Measurements from ENCODE around the gene LTO1. TPM values are rescaled to one million over a fixed set of nuclear protein-coding genes. Genes with fewer than 3 reads are reported as not detected.
"Not testable (repeated sequence)": the region's sequence is repeated elsewhere in the genome, so short reads cannot be mapped to it uniquely, and the experiment has no call there.

Gene LTO1
- total RNA-seq, 4 donors from 2014 or later, result 16.5 to 29.2 (median 19.3) TPM

DNA sequence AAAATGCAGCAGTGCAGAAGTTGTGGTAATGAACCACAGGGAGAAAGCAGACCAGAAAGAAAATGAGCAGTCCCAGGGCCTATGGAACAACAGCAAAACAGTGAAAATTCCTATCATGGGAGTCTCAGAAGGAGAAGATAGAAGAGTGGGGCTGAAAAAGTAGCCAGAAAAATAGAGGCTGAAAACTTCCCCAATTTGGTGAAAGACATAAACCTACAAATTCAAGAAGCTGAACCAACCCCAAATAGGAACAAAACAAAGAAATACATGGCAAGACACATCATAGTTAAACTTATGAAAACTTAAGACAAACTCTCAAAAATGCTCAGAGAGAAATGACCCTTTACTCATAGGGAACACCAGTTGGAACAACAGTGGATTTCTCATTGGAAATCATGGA lies 17.3 kb upstream of the LTO1 start:
- H3K36me3 ChIP-seq, result no peaks in the 10 kb centered on the region
- TF ChIP-seq, protein P1, sequence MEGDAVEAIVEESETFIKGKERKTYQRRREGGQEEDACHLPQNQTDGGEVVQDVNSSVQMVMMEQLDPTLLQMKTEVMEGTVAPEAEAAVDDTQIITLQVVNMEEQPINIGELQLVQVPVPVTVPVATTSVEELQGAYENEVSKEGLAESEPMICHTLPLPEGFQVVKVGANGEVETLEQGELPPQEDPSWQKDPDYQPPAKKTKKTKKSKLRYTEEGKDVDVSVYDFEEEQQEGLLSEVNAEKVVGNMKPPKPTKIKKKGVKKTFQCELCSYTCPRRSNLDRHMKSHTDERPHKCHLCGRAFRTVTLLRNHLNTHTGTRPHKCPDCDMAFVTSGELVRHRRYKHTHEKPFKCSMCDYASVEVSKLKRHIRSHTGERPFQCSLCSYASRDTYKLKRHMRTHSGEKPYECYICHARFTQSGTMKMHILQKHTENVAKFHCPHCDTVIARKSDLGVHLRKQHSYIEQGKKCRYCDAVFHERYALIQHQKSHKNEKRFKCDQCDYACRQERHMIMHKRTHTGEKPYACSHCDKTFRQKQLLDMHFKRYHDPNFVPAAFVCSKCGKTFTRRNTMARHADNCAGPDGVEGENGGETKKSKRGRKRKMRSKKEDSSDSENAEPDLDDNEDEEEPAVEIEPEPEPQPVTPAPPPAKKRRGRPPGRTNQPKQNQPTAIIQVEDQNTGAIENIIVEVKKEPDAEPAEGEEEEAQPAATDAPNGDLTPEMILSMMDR (IDR thresholded peaks at IDR 0.05), result no peak
- TF ChIP-seq POLR2A (IDR thresholded peaks at IDR 0.05), result no peak
- H3K4me1 ChIP-seq, result no peaks in the 10 kb centered on the region
- no peak overlapping the region for H3K27ac ChIP-seq
- peaks cover 0 to 57% (median 0%) of the 10 kb centered on the region in 4 donors for H3K27me3 ChIP-seq
- no peak for DNase-seq
- no peaks in the 10 kb centered on the region for H3K9me3 ChIP-seq
- H3K4me3 ChIP-seq, result no peak overlapping the region
- intact Hi-C loops (cut with DNase I), result no loop called here

DNA sequence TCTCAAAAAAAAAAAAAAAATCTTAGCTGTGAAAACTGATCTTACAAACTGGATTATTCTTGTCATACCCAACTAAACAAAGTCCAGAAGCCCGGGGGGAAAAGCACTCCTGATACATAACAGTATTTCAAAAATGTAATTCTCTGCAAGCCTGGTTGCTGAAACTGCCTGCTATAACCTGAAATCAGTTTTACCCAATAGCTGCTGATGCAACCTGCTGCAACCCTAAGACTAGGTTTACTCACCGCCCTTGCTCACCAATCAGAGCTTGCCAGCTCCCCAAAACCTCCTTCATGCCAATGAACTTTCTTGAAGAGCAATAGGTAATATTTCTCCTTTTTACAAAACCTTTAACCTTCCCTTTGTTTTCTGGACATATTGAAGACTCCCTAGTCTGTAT lies 16.3 kb upstream of the LTO1 start:
- Histone ChIP-seq H3K36me3 (no peaks in the 10 kb centered on the region), H3K27ac (no peak overlapping the region), H3K27me3 (peaks cover 0 to 53% (median 0%) of the 10 kb centered on the region in 4 donors), H3K4me3 (no peak overlapping the region), H3K9me3 (no peaks in the 10 kb centered on the region), H3K4me1 (no peaks in the 10 kb centered on the region)
- TF ChIP-seq, protein P1 (IDR thresholded peaks at IDR 0.05), result no peak
- TF ChIP-seq POLR2A (IDR thresholded peaks at IDR 0.05), result no peak
- intact Hi-C loops (cut with DNase I), result no loop called here
- no peak for DNase-seq
- WGBS, 2 donors, result 49 to 51% methylated on average over 2 of the region's 2 CpGs

DNA sequence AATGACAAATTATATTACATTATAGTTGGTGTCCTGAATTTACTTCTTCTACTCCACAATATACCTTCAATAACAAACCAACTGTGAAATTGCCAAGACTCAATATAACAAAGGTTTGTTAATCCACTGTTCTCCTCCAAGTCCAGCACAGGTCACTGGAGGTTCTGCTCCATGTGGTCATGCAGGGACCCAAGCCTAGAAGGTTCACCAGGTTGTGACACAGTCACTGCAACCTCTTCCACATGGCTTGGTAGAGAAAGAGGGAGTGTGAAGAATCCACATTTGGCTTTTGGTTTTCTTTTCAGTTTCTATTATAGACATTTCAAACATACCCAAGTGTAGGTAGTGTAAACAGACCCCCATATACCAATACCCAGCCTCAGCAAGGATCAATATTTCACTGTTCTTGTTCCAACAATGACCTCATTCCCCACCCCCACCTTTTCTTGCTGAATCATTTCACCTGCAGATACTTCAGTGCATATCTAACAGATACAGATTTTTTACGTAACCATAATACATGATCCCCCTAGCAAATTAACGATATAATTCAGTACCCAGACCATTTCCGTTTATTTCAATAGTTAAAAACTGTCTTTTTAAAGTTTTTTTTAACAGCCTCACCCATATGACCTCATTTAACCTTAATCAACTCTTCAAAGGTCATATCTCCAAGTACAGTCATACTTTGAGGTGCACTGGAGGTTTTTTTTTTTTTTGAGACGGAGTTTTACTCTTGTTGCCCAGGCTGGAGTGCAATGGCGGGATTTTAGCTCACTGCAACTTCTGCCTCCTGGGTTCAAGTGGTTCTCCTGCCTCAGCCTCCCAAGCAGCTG lies 14.5 kb upstream of the LTO1 start:
- H3K9me3 ChIP-seq, result no peaks in the 10 kb centered on the region
- H3K36me3 ChIP-seq, result no peaks in the 10 kb centered on the region
- intact Hi-C loops (cut with DNase I), result loop anchor here (5.0 kb wide), 1 partner anchor 503 kb away; no protein-coding TSS in a partner anchor
- no peak for TF ChIP-seq POLR2A (IDR thresholded peaks at IDR 0.05)
- TF ChIP-seq, protein P1 (IDR thresholded peaks at IDR 0.05), result no peak
- DNase-seq, result no peak
- H3K4me1 ChIP-seq, result peaks cover 0 to 8% (median 0%) of the 10 kb centered on the region in 3 donors
- no peak overlapping the region for H3K27ac ChIP-seq
- WGBS, 2 donors, result 88 to 91% methylated on average over 5 of the region's 5 CpGs
- H3K4me3 ChIP-seq, result no peak overlapping the region
- peaks cover 0 to 52% (median 0%) of the 10 kb centered on the region in 4 donors for H3K27me3 ChIP-seq

DNA sequence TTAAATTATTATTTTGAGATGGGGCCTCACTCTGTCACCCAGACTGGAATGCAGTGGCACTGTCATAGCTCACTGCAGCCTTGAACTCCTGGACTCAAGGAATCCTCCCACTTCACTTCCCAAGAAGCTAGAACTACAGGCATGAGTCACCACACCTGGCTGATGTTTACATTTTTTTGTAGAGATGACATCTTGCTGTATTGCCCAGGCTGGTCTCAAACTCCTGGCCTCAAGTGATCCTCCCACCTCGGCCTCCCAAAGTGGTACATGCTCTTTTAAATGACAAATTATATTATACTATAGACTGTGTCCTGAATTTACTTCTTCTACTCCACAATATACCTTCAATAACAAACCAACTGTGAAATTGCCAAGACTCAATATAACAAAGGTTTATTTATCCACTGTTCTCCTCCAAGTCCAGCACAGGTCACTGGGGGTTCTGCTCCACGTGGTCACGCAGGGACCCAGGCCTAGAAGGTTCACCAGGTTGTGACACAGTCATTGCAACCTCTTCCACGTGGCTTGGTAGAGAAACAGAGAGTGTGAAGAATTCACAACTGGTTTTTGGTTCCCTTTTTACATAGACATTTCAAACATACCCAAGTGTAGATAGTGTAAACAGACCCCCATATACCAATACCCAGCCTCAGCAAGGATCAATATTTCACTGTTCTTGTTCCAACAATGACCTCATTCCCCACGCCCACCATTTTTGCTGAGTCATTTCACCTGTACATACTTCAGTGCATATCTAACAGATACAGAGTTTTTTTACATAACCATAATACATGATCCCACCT lies 13.0 kb upstream of the LTO1 start:
- DNase-seq, H3K27ac ChIP-seq, H3K36me3 ChIP-seq, H3K4me1 ChIP-seq, H3K4me3 ChIP-seq, H3K9me3 ChIP-seq: not testable (repeated sequence)
- H3K27me3 ChIP-seq, result peaks cover 0 to 40% (median 0%) of the 10 kb centered on the region in 4 donors
- 52 to 57% methylated on average over 5 of the region's 5 CpGs for WGBS, 2 donors
- intact Hi-C loops (cut with DNase I), result loop anchor here (5.0 kb wide), 1 partner anchor 504 kb away; no protein-coding TSS in a partner anchor

DNA sequence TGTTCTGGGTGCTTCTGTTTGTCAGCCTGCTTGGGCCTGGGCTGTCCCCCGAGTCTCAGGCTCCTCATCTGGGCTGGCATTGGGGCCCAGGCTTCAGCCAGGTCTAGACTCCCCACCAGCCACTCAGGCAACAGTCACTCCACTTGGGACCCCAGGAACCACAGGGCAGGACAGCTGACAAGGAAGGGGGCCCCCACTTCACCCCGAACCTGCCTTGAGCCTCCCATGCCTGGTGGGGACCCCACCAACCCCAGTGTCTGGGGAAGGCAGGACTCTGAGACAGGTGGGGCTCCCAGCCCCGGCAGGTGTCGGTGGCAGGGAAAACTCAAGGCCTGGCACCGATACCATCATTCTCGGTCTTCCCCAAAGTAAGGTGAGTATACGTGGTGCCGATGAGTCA lies 11.7 kb upstream of the LTO1 start:
- Histone ChIP-seq H3K4me3 (no peak overlapping the region), H3K9me3 (no peaks in the 10 kb centered on the region), H3K4me1 (peaks cover 0 to 8% (median 0%) of the 10 kb centered on the region in 3 donors), H3K27ac (no peak overlapping the region), H3K27me3 (peaks cover 0 to 27% (median 0%) of the 10 kb centered on the region in 4 donors), H3K36me3 (no peaks in the 10 kb centered on the region)
- TF ChIP-seq, protein P1 (IDR thresholded peaks at IDR 0.05), result no peak
- TF ChIP-seq POLR2A (IDR thresholded peaks at IDR 0.05), result no peak
- intact Hi-C loops (cut with DNase I), result loop anchor here (5.0 kb wide), 1 partner anchor 505 kb away; no protein-coding TSS in a partner anchor
- 69 to 86% methylated on average over 4 to 6 of the region's 8 CpGs for WGBS, 2 donors
- no peak for DNase-seq

Data from esophagus squamous epithelium (tissue), 5 donors.